Stimulated activated CD8-positive, alpha-beta memory T cell treated with anti-CD3 and anti-CD28 coated beads, Interleukin-4, amount 100 ng/mL, for 4 hours (primary cell): ENCODE data around the gene PHF12.
"Not testable (repeated sequence)": the region's sequence is repeated elsewhere in the genome, so short reads cannot be mapped to it uniquely, and the experiment has no call there.

Experiments
- DNase-seq, 2 donors: peaks; one replicate each; pipeline ENCODE4 v3.0.0-alpha.2; 2020; ENCODE audit warnings: low read depth in 2 of 2, low spot score in 1 of 2

The PHF12 gene

GRCh38 chr17:28904800-28905199, 46.5 kb downstream of the PHF12 start:
- no peak for DNase-seq

- DNase-seq, result not testable (repeated sequence)
Measured at GRCh38 chr17:28903546-28903841, 47.8 kb downstream of the PHF12 start.

- peak; percentile 73 to 84 for DNase-seq
Measured at GRCh38 chr17:28902819-28903545, 48.3 kb downstream of the PHF12 start, which contains the start of gene DHRS13. Gene DHRS13, minus strand, starts transcription at chr17:28903079. Its CDS starts 135 bp downstream, at chr17:28902944.

GRCh38 chr17:28901866-28902818, 49.2 kb downstream of the PHF12 start:
- peak in 1 of 2 donors; percentile 15 for DNase-seq

GRCh38 chr17:28900986-28901726, 50.2 kb downstream of the PHF12 start:
- DNase-seq, result no peak

- no peak for DNase-seq
Measured at GRCh38 chr17:28899212-28899815, 52.0 kb downstream of the PHF12 start.

- DNase-seq, result no peak
Measured at GRCh38 chr17:28898527-28898955, 52.8 kb downstream of the PHF12 start.

GRCh38 chr17:28897769-28898526, 53.4 kb downstream of the PHF12 start:
- no peak for DNase-seq

- peak; percentile 21 to 37 for DNase-seq
Measured at GRCh38 chr17:28896884-28897768, 54.2 kb downstream of the PHF12 start, which contains the start of gene FLOT2. Gene FLOT2, minus strand, starts transcription at chr17:28897733. Its CDS starts 159 bp downstream, at chr17:28897574.

- no peak for DNase-seq
Measured at GRCh38 chr17:28896491-28896883, 54.8 kb downstream of the PHF12 start.

- DNase-seq, result no peak
Measured at GRCh38 chr17:28895794-28896447, 55.4 kb downstream of the PHF12 start.

GRCh38 chr17:28893248-28894183, 57.8 kb downstream of the PHF12 start:
- DNase-seq, result not testable (repeated sequence)

GRCh38 chr17:28892024-28892423, 59.3 kb downstream of the PHF12 start:
- no peak for DNase-seq

- no peak for DNase-seq
Measured at GRCh38 chr17:28891201-28891600, 60.1 kb downstream of the PHF12 start.

- no peak for DNase-seq
Measured at GRCh38 chr17:28889996-28890395, 61.3 kb downstream of the PHF12 start.

GRCh38 chr17:28888832-28889231, 62.5 kb downstream of the PHF12 start:
- DNase-seq, result no peak

GRCh38 chr17:28887871-28888471, 63.3 kb downstream of the PHF12 start:
- no peak for DNase-seq
